C4-2B (cell line): Measurements from ENCODE around the gene SLC4A1.
"Not testable (repeated sequence)": the region's sequence is repeated elsewhere in the genome, so short reads cannot be mapped to it uniquely, and the experiment has no call there.

Source experiments
- H3K27ac ChIP-seq: fragments of 450-650 bp; 2 replicates; pipeline ENCODE4 v1.5.1; 2017
- CTCF ChIP-seq: fragments of 450-650 bp; conservative IDR thresholded peaks from 2 replicates; pipeline ENCODE4 v1.5.1; 2017; ENCODE audit warnings: mild to moderate bottlenecking
- ZFX ChIP-seq: fragments of 450-650 bp; IDR thresholded peaks from 2 replicates; pipeline ENCODE4 v1.6.1; 2017

SLC4A1 gene

GRCh38 chr17:44241106-44241624 lies 26.8 kb downstream of the SLC4A1 start:
- TF ChIP-seq ZFX (no peak), CTCF (no peak)
- H3K27ac ChIP-seq: no peak overlapping the region

GRCh38 chr17:44237886-44238285 lies 30.0 kb downstream of the SLC4A1 start:
- H3K27ac ChIP-seq: not testable (repeated sequence)

- TF ChIP-seq CTCF: no peak
- no peak for TF ChIP-seq ZFX
Measured at GRCh38 chr17:44236444-44236991, 31.4 kb downstream of the SLC4A1 start.

GRCh38 chr17:44235583-44235936 lies 32.4 kb downstream of the SLC4A1 start:
- TF ChIP-seq ZFX: no peak
- TF ChIP-seq CTCF: no peak
- no peak overlapping the region for H3K27ac ChIP-seq

More at GRCh38 chr17:44236444-44236991, 31.4 kb downstream of the SLC4A1 start:
- H3K27ac ChIP-seq: no peak overlapping the region

- H3K27ac ChIP-seq: no peak overlapping the region
- TF ChIP-seq ZFX (no peak), CTCF (no peak)
Measured at GRCh38 chr17:44233582-44233981, 34.4 kb downstream of the SLC4A1 start.

GRCh38 chr17:44232061-44232460 lies 35.9 kb downstream of the SLC4A1 start:
- TF ChIP-seq ZFX (no peak), CTCF (no peak)
- no peak overlapping the region for H3K27ac ChIP-seq

GRCh38 chr17:44230140-44230539 lies 37.8 kb downstream of the SLC4A1 start:
- TF ChIP-seq ZFX (no peak), CTCF (no peak)
- H3K27ac ChIP-seq: no peak overlapping the region

- TF ChIP-seq ZFX: no peak
- TF ChIP-seq CTCF: no peak
- no peak overlapping the region for H3K27ac ChIP-seq
Measured at GRCh38 chr17:44229090-44229489, 38.8 kb downstream of the SLC4A1 start.
